ENCODE results near the gene CNOT11.
A peak's percentile ranks its signal among the peaks of the same experiment; 100 is the strongest.

DNA sequence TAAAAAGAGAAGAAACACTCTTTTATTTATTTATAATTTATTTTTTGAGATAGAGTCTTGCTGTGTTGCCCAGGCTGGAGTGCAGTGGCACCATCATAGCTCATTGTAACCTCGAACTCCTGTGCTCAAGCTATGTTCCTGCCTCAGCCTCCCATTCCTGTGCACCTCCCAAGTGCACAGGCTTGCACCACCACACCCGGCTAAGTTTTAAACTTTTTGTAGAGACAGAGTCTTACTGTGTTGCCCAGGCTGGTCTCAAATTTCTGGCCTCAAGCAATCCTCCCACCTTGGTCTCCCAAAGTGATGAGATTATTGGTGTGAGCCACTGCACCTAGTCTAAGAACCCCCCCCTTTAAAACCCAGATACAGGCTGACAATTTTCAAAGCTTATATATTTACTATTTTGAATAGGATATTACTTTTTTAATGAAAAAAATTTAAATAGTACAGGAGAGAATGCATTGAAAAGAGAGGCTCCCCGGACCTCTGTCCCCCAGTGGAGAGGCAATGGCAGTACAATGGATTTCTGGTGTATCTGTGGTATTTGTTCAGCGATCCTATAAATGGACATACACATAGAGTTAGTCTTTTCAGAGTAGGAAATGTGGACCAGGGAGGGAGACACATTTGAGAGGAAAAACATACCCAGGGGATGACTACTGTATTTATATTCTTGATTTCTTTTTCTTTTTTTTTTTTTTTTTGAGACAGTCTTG, 48.1 kb upstream of the CNOT11 start:
- TF ChIP-seq NKX3-1 (CRISPR knock-in tag; IDR thresholded peaks at IDR 0.05): no peak
- no peak for TF ChIP-seq POLR2A (IDR thresholded peaks at IDR 0.05; ENCODE audit: insufficient read depth in 1 of 2, low read depth in 2 of 2, low read length in 2 of 2)
- TF ChIP-seq, protein P1, sequence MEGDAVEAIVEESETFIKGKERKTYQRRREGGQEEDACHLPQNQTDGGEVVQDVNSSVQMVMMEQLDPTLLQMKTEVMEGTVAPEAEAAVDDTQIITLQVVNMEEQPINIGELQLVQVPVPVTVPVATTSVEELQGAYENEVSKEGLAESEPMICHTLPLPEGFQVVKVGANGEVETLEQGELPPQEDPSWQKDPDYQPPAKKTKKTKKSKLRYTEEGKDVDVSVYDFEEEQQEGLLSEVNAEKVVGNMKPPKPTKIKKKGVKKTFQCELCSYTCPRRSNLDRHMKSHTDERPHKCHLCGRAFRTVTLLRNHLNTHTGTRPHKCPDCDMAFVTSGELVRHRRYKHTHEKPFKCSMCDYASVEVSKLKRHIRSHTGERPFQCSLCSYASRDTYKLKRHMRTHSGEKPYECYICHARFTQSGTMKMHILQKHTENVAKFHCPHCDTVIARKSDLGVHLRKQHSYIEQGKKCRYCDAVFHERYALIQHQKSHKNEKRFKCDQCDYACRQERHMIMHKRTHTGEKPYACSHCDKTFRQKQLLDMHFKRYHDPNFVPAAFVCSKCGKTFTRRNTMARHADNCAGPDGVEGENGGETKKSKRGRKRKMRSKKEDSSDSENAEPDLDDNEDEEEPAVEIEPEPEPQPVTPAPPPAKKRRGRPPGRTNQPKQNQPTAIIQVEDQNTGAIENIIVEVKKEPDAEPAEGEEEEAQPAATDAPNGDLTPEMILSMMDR (CRISPR knock-in tag; IDR thresholded peaks at IDR 0.05): peak; percentile 11; the same call in 1 of the 2 replicates
- TF ChIP-seq ZNF768 (CRISPR knock-in tag; IDR thresholded peaks at IDR 0.05): no peak
- no peak for TF ChIP-seq ZFP41 (CRISPR knock-in tag; IDR thresholded peaks at IDR 0.05; ENCODE audit: borderline replicate concordance)
- TF ChIP-seq MAF1 (CRISPR knock-in tag; IDR thresholded peaks at IDR 0.05; ENCODE audit: borderline replicate concordance): no peak
- TF ChIP-seq, protein P2, sequence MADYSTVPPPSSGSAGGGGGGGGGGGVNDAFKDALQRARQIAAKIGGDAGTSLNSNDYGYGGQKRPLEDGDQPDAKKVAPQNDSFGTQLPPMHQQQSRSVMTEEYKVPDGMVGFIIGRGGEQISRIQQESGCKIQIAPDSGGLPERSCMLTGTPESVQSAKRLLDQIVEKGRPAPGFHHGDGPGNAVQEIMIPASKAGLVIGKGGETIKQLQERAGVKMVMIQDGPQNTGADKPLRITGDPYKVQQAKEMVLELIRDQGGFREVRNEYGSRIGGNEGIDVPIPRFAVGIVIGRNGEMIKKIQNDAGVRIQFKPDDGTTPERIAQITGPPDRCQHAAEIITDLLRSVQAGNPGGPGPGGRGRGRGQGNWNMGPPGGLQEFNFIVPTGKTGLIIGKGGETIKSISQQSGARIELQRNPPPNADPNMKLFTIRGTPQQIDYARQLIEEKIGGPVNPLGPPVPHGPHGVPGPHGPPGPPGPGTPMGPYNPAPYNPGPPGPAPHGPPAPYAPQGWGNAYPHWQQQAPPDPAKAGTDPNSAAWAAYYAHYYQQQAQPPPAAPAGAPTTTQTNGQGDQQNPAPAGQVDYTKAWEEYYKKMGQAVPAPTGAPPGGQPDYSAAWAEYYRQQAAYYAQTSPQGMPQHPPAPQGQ (CRISPR knock-in tag; IDR thresholded peaks at IDR 0.05; ENCODE audit: borderline replicate concordance): no peak
- no peak for TF ChIP-seq RFX5 (IDR thresholded peaks at IDR 0.05; ENCODE audit: low read depth, low read length)
- TF ChIP-seq, protein P3, sequence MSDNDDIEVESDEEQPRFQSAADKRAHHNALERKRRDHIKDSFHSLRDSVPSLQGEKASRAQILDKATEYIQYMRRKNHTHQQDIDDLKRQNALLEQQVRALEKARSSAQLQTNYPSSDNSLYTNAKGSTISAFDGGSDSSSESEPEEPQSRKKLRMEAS (IDR thresholded peaks at IDR 0.05): no peak

All from HepG2 (cell line).